Activated CD4-positive, CD25-positive, alpha-beta regulatory T cell treated with anti-CD3 and anti-CD28 coated beads, Interleukin-2, amount 50 U/mL, for 16 hours (primary cell): ENCODE results near the gene ANAPC5.
"Not testable (repeated sequence)": the region's sequence is repeated elsewhere in the genome, so short reads cannot be mapped to it uniquely, and the experiment has no call there.

ENCODE experiments used
- DNase-seq: peaks from one replicate; pipeline ENCODE4 v3.0.0-alpha.2; 2020; ENCODE audit warnings: low read depth, low spot score

The ANAPC5 gene

DNA sequence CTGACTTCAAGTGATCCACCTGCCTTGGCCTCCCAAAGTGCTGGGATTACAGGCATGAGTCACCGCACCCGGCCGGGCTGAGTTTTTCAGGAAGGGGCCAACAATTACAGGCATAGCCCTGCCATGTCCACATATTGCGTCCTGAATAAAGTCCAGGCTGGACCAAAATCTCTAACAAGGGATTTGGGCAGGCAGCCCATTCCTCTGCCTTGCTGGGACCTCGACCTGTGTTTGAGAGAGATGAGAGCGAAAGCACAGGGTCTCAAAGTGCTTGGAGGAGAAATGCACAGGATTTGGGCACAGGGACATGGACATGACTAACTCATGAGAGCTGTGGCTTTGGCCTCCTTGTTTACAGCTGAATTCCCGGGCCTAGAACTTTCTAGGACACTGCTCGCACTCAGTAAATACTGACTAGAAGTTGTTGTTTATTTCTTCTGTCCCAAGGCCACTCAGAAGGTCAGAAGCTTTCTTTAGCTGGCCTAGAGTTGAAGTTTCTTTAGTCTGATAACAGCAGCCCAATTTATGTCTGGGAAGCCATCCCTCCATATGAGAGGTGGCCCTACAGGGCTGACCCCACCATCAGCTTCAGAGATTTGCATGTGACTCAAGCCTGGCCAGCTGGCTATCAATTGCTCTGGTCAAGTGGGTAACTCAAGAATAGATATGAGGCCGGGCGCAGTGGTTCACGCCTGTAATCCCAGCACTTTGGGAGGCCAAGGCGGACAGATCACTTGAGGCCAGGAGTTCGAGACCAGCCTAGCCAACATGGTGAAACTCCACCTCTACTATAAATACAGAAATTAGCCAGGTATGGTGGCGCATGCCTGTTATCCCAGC is 67.4 kb downstream of the ANAPC5 start:
- no peak for DNase-seq

DNA sequence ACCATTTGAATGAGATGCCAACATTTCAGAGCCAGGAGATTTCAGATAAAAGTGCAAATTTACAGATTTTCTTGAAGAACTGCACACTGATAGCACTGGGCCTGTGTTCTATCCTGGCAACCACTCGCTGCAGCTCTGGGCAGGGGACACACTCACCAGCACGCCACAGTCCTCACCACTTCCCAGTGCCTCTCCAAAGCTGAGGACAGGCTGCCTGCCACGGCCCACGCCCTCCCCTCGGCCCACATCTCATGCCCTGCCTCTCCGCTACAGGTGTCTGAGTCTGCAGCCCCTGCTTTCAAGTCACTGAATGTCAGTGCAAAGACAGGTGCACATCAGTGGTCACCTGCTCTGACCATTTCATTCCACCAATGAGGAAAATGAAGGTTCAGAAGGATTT is 68.4 kb downstream of the ANAPC5 start:
- DNase-seq, result no peak

DNA sequence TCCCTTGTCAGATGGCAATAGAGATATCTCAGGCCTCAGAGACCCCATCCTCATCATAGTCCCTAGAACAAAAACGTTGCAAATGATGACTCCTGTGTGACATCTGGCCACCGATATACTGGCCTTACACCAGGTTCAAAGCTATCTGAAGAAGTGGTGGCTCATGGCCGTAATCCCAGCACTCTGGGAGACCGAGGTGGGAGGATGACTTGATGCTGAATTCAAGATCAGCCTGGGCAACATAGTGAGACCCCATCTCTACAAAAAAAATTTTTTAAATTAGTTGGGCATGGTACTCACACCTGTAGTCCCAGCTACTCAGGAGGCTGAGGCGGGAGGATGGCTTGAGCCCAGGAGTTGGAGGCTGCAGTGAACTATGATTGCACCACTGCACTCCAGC is 68.8 kb downstream of the ANAPC5 start:
- no peak for DNase-seq

DNA sequence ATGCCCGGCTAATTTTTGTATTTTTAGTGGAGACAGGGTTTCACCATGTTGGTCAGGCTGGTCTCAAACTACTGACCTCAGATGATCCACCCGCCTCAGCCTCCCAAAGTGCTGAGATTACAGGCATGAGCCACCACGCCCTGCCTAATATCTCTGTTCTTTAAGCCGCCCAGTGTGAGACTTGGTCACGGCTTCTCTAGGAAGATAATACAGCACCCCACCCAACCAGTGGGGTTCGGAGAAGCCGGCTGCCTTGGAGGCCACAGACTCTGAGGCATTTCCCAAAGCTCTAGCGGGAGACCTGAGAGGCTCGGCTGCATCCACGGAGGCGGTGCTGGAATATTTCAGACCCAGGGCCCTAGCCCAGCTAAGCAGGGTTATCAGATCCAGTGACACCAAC is 69.3 kb downstream of the ANAPC5 start:
- DNase-seq, result not testable (repeated sequence)

DNA sequence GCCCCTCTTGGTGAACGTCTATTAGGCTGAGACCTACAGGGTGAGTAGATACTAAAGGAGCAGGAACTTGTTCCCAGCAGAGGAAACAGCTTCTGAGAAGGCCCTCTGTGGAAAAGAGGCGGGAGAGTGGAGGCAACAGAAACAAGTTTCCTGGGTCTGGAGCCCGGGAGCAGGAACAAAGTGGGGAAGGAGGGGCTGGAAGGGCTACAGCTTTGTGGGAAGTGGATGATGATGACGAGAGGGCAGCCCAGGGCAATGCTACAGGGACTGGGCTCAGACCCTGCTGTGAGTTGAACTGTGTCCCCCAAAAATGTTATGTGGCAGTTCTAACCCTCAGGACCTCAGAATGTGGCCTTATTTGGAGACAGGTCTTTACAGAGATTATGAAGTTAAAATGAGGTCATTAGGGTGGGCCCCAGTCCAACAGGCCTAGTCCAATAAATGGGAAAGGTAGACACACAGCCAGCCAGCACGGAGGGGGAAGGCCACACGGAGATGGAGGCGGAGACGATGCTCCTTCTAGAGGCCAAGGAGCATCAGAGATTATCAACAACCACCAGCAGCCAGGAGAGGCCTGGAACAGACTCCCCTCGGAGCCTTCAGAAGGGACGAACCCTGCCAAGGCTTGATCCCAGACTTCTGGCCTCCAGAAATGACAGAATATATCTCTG is 70.0 kb downstream of the ANAPC5 start:
- DNase-seq, result no peak

DNA sequence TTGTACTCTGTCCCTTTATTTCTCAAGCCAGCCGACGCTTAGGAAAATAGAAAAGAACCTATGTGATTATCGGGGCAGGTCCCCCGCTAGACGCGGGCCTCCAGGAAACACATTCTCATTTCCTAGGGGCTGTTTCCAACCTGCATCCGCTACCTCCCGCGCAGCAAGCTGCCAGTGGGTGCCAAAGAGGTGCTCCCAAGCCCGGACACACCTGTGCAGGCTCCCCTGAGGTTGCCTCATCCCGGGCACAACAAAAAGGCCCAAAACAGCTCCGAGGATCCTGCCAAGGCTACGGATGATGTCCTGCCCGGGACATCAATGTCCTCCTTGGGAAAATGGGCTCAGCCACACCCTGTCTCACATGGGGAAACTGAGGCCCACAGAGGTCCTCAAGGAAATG is 71.1 kb downstream of the ANAPC5 start:
- not testable (repeated sequence) for DNase-seq

DNA sequence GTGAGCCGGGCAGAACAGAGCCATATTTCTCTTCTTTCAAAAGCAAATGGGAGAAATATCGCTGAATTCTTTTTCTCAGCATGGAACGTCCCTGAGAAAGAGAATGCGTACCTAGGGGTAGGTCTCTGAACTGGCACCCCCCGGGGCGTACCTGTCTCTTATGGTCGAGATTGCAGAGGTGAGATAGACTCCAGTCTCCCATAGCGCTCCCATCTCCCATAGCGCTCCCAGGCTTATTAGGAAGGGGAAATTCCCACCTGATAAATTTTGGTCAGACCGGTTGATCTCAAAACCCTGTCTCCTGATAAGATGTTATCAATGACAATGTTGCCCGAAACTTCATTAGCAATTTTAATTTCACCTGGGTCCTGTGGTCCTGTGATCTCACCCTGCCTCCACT is 71.7 kb downstream of the ANAPC5 start:
- not testable (repeated sequence) for DNase-seq

DNA sequence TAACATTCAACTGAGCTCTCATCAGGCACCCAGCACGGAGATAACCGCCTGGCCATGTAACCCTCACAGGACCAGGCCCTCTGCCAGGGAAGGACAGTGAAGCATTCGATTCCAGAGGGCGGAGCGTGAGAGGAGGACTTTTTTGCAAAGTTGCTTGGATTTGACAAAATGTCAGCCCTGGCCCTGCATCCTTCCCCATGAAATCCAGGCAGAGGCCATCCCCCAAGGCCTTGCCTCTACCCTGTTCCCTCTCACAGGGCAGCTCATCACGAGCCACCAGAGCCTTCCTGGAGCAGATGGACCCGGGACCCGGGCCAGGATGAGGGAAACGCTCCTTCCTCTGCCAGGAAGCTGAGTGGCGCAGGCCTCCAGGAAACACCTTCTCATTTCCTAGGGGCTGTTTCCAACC is 72.7 kb downstream of the ANAPC5 start:
- DNase-seq, result no peak

DNA sequence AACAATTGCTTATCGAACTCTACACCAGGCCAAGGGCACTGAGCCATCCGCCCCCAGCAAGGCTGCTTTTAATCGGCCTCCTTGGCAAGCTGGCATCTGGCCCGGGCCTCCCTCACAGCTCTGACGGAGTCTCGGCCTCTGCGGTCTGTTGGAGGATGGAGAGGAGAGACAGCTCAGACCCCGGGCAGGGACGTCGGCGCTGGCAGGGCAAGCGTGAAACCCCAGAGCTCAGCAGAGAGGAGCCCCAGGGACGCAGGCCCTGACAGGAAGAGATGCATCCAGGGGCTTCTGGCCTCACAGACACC is 73.2 kb downstream of the ANAPC5 start:
- no peak for DNase-seq

DNA sequence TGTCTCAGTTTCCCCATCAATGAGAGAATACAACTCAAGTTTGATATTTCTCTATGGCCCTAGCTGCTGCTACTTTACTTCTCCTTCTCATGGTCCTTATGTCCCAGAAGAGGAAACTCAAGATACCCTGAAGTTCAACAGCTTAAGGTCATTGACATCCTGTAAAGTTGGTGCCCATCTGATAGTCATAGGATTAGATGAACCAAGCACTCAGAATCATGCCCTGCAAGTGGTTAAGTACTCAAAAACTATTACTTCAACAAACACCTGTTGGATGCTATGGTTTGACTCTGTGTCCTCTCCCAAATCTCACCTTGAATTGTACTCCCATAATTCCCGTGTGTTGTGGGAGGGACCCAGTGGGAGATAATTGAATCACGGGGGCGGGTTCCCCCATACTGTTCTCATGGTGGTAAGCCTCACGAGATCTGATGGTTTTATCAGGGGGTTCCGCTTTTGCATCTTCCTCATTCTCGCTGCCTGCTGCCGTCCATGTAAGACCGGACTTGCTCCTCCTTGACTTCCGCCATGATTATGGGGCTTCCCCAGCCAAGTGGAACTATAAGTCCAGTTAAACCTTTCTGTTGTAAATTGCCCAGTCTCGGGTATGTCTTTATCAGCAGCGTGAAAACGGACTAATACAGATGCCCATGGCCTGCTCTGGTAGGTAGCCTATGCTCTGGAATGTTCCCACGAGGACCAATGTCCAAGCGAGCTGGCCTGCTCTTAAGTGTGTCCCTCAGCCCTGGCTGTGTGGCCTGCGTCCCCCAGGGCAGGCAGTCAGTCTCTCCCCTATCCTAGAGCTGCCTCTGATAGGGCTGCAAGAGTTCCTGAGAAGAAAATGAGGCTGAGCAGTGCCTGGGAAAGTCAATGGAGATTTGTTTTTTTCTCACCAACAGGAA is 73.8 kb downstream of the ANAPC5 start:
- no peak for DNase-seq

DNA sequence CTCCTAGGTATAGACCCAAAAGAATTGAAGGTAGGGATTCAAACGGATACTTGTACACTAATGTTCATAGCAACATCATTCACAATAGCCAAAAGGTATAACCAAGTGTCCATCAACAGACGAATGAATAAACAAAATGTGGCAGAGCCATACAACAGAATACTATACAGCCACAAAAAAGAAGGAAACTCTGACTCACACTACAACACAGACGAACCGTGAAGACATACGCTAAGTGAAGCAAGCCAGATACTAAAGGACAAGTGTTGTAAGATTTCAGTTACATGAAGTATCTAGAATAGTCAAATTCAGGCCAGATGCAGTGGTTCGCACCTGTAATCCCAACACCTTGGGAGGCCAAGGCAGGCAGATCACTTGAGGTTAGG is 74.8 kb downstream of the ANAPC5 start:
- no peak for DNase-seq

DNA sequence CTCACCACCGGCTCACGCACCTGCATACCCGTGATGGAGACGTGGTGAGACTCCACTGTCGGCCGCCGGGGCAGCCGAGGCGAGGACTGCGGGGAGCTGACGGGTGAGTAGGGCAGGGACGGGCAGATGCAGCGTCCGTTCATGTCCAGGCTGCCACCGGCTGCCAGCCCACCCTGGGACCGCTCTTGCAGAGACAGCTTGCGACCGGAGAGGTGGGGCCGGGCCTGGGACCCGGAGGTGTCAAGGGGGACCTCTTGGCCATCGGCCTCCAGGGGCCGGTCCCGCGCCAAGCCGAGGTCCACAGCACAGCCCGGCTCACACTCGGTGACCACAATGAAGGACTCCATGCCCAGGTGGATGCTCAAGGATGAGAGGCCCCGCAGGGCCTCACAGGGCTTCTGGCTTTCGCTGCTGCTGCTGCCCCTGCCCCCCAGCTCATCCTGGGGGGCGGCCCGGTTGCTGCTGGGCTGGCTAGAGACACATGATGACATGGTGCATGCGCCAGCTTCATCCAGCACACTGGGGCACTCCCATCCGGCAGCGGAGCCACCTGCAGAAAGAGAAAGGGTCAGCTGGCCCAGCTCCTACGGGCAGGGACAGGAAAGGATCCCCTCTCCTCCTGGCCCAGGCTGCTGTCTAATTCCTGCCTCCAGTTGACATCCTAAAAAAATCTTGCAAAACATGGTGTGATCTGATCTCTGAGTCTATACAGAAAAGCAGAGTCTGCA is 78.0 kb downstream of the ANAPC5 start:
- DNase-seq, result no peak

DNA sequence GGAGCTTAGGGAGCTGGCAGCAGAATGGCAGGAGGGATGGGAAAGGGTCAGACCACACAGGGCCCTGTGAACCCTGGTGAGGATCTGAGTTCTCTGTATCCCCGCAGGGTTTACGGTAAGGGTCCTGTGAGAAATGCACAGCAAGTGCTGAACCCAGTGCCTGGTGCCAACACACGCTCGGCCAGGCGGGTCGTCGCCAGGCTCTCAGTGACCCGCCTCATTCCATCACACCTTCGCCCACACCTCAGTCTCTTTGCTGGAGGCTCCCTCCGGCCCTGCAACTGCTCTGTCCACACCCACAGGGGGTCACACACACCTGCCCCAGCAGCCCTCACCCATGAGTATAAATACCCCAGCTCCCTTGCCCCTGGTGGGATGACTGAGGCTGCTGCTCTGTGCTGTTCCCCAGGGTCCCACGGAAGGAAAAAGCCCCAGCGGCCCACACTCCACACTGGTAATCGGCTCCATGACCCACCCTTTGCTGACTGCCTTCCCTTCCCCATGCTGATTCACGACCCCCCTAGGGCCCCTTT is 78.8 kb downstream of the ANAPC5 start:
- DNase-seq, result no peak

DNA sequence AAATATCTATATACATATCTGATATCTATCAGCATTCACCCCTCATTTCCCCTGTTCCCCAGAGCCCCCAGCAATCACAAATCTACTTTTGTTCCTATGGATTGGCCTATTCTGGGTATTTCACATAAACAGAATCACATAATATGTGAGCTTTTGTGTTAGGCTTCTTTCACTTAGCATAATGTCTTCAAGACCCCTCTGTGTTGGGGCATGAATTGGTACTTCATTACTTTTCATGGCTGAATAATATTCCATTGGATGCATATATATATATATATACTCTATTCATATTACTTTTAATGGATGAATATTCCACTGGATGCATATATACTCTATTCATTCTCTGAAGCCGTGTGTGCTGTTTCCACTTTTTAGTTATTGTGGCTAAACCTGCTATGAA is 84.4 kb downstream of the ANAPC5 start:
- DNase-seq, result no peak

DNA sequence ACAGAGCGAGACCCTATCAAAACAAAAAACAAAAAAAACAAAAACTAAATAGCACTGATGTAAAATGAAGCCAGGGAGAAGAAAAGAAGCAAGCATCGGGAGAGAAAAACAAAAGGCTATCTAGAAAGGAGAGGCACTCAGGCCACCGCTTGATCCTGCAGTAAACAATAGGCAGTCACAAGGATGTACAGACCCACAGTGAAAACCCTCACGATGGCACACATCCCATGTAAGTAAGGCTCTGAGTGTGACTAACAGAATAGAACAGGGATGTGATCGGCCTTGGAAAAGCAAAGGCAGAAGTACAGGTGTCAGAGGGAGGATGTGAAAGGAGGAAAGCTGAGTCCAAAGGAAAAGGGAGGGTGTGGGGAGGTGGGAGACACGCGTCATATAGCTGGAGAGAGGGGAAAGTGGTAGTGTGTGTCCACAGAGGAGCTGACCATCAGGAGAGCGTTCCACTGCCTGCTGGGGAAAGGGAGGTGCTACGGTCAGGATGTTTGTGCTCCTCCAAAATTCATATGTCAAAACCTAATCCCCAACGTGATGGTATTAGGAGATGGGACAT is 87.2 kb downstream of the ANAPC5 start:
- DNase-seq, result no peak

DNA sequence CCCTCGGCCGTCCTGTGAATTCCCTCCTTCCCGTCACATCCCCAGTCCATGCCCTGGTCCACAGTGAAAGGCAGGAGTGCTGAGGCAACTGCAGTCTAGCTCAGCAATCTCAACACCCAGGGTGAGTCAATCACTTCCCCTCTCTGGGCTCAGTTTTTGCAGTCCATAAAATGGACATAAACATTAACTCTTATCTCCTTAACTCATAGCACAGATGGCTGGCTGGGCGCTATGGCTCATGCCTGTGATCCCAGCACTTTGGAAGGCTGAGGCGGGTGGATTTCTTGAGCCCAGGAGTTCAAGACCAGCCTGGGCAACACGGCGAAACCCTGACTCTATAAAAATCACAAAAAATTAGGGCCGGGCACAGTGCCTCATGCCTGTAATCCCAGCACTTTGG is 88.1 kb downstream of the ANAPC5 start:
- DNase-seq, result no peak

DNA sequence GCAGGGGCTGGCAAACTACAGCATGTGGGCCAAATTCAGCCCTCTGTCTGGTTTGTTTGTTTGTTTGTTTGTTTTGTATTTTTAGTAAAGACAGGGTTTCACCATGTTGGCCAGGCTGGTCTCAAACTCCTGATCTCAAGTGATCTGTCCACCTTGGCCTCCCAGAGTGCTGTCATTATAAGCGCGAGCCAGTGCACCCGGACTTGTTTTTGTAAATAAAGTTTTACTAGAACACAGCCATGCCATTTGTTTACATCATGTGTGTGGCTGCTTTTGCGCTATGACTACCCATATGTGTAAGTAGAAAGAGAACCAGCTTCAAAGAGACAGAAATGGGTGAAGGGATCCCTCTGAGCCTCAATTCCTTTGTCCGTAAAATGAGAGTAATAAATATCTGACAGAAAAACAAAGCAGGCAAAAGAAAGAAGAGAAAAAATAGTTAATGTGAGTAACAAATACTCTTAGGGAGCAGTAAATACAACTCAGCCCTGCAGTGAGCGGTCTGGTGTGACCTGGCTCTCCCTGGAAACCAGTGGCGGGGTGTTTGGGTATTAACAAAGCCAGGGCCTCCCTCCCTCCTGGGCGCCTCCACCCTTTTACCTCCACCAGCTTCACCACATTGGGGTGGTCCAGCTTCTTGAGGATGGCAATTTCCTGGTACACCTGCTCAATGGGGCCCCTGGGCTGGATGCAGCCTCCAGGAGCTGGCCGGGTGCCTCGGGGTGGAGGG is 88.8 kb downstream of the ANAPC5 start:
- no peak for DNase-seq

DNA sequence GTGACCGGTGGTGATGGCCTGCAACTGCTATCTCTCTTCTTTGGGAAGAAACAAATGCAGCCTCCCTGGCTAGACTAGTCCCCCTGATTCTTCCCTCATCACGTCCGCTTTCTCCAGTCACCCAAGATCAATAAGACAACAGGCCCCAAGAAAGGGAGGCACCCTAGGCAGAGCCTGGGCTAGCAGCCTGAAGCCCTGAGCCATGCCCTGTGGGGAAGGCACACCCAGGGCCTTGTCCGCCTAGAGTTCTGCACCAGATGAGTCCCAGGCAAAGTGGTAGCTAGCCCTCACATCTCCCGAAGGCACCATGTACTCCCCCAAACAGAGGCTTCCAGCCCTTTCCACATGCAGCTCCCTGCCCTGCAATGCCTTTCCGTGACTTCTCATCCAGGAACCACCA is 90.8 kb downstream of the ANAPC5 start:
- no peak for DNase-seq

DNA sequence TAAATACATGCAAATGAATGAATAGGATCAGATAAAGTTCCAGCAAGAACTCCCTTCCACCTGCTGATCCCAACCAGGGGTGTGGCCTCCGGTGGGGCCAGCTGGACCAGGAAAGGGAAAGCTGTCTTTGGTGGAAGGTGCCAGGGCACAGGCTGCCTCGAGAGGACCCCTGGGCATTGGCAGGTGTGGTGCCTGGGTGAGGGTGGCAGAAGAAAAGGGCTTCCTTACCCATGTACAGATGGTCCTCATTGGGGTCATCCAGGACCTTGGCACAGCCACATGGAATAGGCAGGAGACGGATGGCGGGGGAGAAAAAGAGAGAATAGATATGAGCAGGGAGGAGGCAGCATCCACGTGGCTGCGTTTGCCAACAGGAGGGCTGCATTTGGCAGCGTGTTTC is 92.1 kb downstream of the ANAPC5 start:
- DNase-seq, result no peak

DNA sequence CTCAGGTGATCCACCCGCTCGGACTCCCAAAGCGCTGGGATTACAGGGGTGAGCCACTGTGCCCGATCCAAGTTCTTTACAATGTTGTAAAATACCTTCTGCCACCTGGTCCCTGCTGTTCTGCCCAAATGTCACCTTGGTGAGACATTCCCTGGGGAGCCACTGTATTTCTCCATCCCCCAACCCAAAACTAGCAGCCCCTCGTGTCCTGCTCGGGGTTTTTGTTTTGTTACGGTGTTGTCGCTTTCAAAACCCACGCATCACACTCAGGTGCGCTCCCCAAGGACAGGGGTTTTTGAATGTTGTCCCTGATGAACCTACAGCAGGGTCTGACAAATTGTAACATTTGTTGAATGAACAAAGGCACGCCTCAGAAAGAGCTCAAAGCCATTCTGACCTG is 93.1 kb downstream of the ANAPC5 start:
- no peak for DNase-seq
